SK-N-SH (cell line): ENCODE data around the gene ADAMTS6. TPM values are rescaled to one million over a fixed set of nuclear protein-coding genes. Genes with fewer than 3 reads are reported as not detected.

ENCODE experiments used
- CTCF ChIA-PET: fragments of 300-600, 350-600 bp; formaldehyde crosslinking; extraction: SDS; loops from one replicate; lab custom pipeline; 2021; lab: Yijun Ruan, JAX
- POLR2A ChIA-PET: fragments of 350-600 bp; sonication (Branson Sonifier 250); formaldehyde crosslinking; extraction: SDS; loops from one replicate; lab custom pipeline; 2020; ENCODE audit warnings: antibody characterized with exemption, inconsistent platforms; lab: Yijun Ruan, JAX
- DNase-seq: peaks from one replicate; pipeline ENCODE4 v3.0.0; 2012
- H2AFZ ChIP-seq: fragments of 200-600 bp; sonication (generic); 2 replicates; pipeline ENCODE4 v1.8.1; 2016; ENCODE audit warnings: antibody characterized with exemption, mild to moderate bottlenecking, low read depth
- H3F3A ChIP-seq: fragments of 200-600 bp; sonication (generic); replicated peaks from 2 replicates; pipeline ENCODE3; 2016; ENCODE audit warnings: antibody characterized with exemption, mild to moderate bottlenecking; ENCODE audit not compliant: insufficient read depth
- H3K27ac ChIP-seq, 2 experiments: fragments of 200-500 bp in 1 of 2; fragments of 200-600 bp in 1 of 2; sonication (Bioruptor generic) in 1 of 2; sonication (generic), shearing (Covaris generic) in 1 of 2; 2 replicates each; pipeline versions ENCODE4 v1.5.1 to v1.6.1; 2014 to 2016; ENCODE audit warnings: low read depth in 2 of 2, inconsistent platforms in 1 of 2, low read length in 1 of 2, mild to moderate bottlenecking in 1 of 2, mixed read lengths in 1 of 2
- H3K27me3 ChIP-seq: fragments of 200-600 bp; sonication (generic), shearing (Covaris generic); 2 replicates; pipeline ENCODE4 v1.6.1; 2016; ENCODE audit warnings: mixed run types; ENCODE audit not compliant: insufficient read depth
- H3K36me3 ChIP-seq, 2 experiments: fragments of 200-500 bp in 1 of 2; fragments of 200-600 bp in 1 of 2; sonication (Bioruptor generic) in 1 of 2; sonication (generic) in 1 of 2; replicated peaks in 1 of 2; 2 replicates each; pipeline versions ENCODE3 to v1.5.1; 2014 to 2016; ENCODE audit warnings: low read length in 1 of 2, mild to moderate bottlenecking in 1 of 2; ENCODE audit not compliant: insufficient read depth in 2 of 2, control insufficient read depth in 1 of 2
- H3K4me1 ChIP-seq, 2 experiments: fragments of 200-500 bp in 1 of 2; fragments of 200-600 bp in 1 of 2; sonication (Bioruptor generic) in 1 of 2; sonication (generic), shearing (Covaris generic) in 1 of 2; 2 replicates each; pipeline versions ENCODE4 v1.5.1 to v1.6.1; 2014 to 2016; ENCODE audit warnings: low read depth in 1 of 2, low read length in 1 of 2, mixed run types in 1 of 2; ENCODE audit not compliant: insufficient read depth in 2 of 2, control insufficient read depth in 1 of 2
- H3K4me2 ChIP-seq: fragments of 200-600 bp; sonication (generic), shearing (Covaris generic); 2 replicates; pipeline ENCODE4 v1.6.1; 2017; ENCODE audit warnings: mixed run types
- H3K4me3 ChIP-seq, 2 experiments: fragments of 200-500 bp in 1 of 2; fragments of 200-600 bp in 1 of 2; sonication (Bioruptor generic) in 1 of 2; sonication (generic), shearing (Covaris generic) in 1 of 2; 2 replicates each; pipeline versions ENCODE4 v1.5.1 to v1.8.1; 2014 to 2016; ENCODE audit warnings: low read depth in 2 of 2, inconsistent platforms in 1 of 2, low read length in 1 of 2, mild to moderate bottlenecking in 1 of 2, mixed read lengths in 1 of 2, moderate library complexity in 1 of 2
- H3K79me2 ChIP-seq: fragments of 200-600 bp; sonication (generic); 2 replicates; pipeline ENCODE4 v1.8.1; 2017; ENCODE audit warnings: mild to moderate bottlenecking; ENCODE audit not compliant: insufficient read depth
- H3K9ac ChIP-seq: fragments of 200-600 bp; sonication (generic); 2 replicates; pipeline ENCODE4 v1.6.1; 2017; ENCODE audit warnings: mixed run types
- H3K9me2 ChIP-seq: fragments of 200-600 bp; sonication (generic); 2 replicates; pipeline ENCODE4 v1.6.1; 2017; ENCODE audit warnings: mixed run types
- H3K9me3 ChIP-seq: fragments of 200-600 bp; sonication (generic); 2 replicates; pipeline ENCODE4 v1.6.1; 2017; ENCODE audit warnings: mixed run types, mild to moderate bottlenecking, moderate library complexity
- H4K20me1 ChIP-seq: fragments of 200-600 bp; sonication (generic); 2 replicates; pipeline ENCODE4 v1.6.1; 2017; ENCODE audit warnings: mild to moderate bottlenecking, mixed run types; ENCODE audit not compliant: insufficient read depth
- CHD2 ChIP-seq: fragments of 150-350 bp; IDR thresholded peaks from 2 replicates; pipeline ENCODE4 v1.6.1; 2018; ENCODE audit warnings: low read length; ENCODE audit not compliant: partially characterized antibody
- CTCF ChIP-seq: fragments of 200-600 bp; sonication (generic); IDR thresholded peaks from 2 replicates; pipeline ENCODE4 v1.6.1; 2017; ENCODE audit warnings: antibody characterized with exemption, mild to moderate bottlenecking, moderate library complexity
- ELF1 ChIP-seq: IDR thresholded peaks from 2 replicates; pipeline ENCODE4 v1.4.0; 2012
- EP300 ChIP-seq, 2 experiments: IDR thresholded peaks; 2 replicates each; pipeline versions ENCODE4 v1.4.0 to v1.6.1; 2012; ENCODE audit warnings: borderline replicate concordance in 1 of 2, low read depth in 1 of 2, low read length in 1 of 2
- FOSL2 ChIP-seq: IDR thresholded peaks from 2 replicates; pipeline ENCODE4 v1.4.0; 2012; ENCODE audit warnings: low read depth, mild to moderate bottlenecking, moderate library complexity, borderline replicate concordance
- FOXJ3 ChIP-seq: sonication (generic); formaldehyde crosslinking; IDR thresholded peaks from 2 replicates; pipeline ENCODE4 v1.5.1; 2020; ENCODE audit warnings: mild to moderate bottlenecking, missing genetic modification reagents
- FOXM1 ChIP-seq: IDR thresholded peaks from 2 replicates; pipeline ENCODE4 v1.4.0; 2012; ENCODE audit warnings: low read depth, mild to moderate bottlenecking
- GABPA ChIP-seq: IDR thresholded peaks from 2 replicates; pipeline ENCODE4 v1.4.0; 2012; ENCODE audit warnings: low read depth, mild to moderate bottlenecking
- GATA2 ChIP-seq: sonication (generic); formaldehyde crosslinking; IDR thresholded peaks from 2 replicates; pipeline ENCODE4 v1.5.0; 2020; ENCODE audit warnings: mild to moderate bottlenecking, missing genetic modification reagents
- MAX ChIP-seq: IDR thresholded peaks from 2 replicates; pipeline ENCODE4 v1.4.0; 2012; ENCODE audit warnings: low read depth
- MEF2A ChIP-seq: IDR thresholded peaks from 2 replicates; pipeline ENCODE4 v1.4.0; 2012; ENCODE audit warnings: low read depth, borderline replicate concordance
- NFIC ChIP-seq: IDR thresholded peaks from 2 replicates; pipeline ENCODE4 v1.4.0; 2012; ENCODE audit warnings: borderline replicate concordance
- NRF1 ChIP-seq: IDR thresholded peaks from 2 replicates; pipeline ENCODE4 v1.6.1; 2012; ENCODE audit warnings: low read depth, mild to moderate bottlenecking, low read length
- RAD21 ChIP-seq: IDR thresholded peaks from 2 replicates; pipeline ENCODE4 v1.6.1; 2012; ENCODE audit warnings: mild to moderate bottlenecking, low read length
- RFX5 ChIP-seq: IDR thresholded peaks from 2 replicates; pipeline ENCODE4 v1.6.1; 2012; ENCODE audit warnings: mild to moderate bottlenecking, improper control_type of control experiment, low read length
- RXRA ChIP-seq: IDR thresholded peaks from 2 replicates; pipeline ENCODE4 v1.4.0; 2012; ENCODE audit warnings: low read depth, mild to moderate bottlenecking, borderline replicate concordance
- SIN3A ChIP-seq: IDR thresholded peaks from 2 replicates; pipeline ENCODE4 v1.6.1; 2012; ENCODE audit warnings: low read depth, mild to moderate bottlenecking, low read length, moderate library complexity, borderline replicate concordance
- SMC3 ChIP-seq: IDR thresholded peaks from 2 replicates; pipeline ENCODE4 v1.6.1; 2012; ENCODE audit warnings: low read depth, low read length, improper control_type of control experiment
- TCF12 ChIP-seq: IDR thresholded peaks from 2 replicates; pipeline ENCODE4 v1.4.0; 2012
- USF2 ChIP-seq: fragments of 150-350 bp; IDR thresholded peaks from 2 replicates; pipeline ENCODE4 v1.6.1; 2017; ENCODE audit warnings: antibody characterized with exemption, low read length, low read depth, borderline replicate concordance
- ZBTB33 ChIP-seq: IDR thresholded peaks from 2 replicates; pipeline ENCODE4 v1.4.0; 2012; ENCODE audit warnings: low read depth, borderline replicate concordance
- WGBS: methylation state at CpG from one replicate; pipeline ENCODE4 v1.1.6; 2017; ENCODE audit warnings: low lambda C conversion rate; 5-methylcytosine and 5-hydroxymethylcytosine counted together
- polyA plus RNA-seq, 3 experiments: library from polyadenylated mRNA; depleted of rRNA; stranded (reverse); fragments of >200 nt; gene quantifications; 2 replicates each; pipeline ENCODE4 v1.2.3, GENCODE V29; 2012

The ADAMTS6 gene
- polyA plus RNA-seq, 1 of the 3 experiments (the other 2 are of a cell fraction): 15.0 TPM

- DNase-seq: no peak
- Histone ChIP-seq H3K9me3 (no peaks in the 10 kb centered on the region), H4K20me1 (no peaks in the 10 kb centered on the region), H3K27me3 (no peaks in the 10 kb centered on the region), H3K9me2 (no peaks in the 10 kb centered on the region), H3F3A (peaks cover 17% of the 10 kb centered on the region), H3K79me2 (no peaks in the 10 kb centered on the region), H3K27ac (no peak overlapping the region), H3K36me3 (peaks cover 0 to 37% of the 10 kb centered on the region in 2 experiments), H3K4me3 (no peak overlapping the region), H2AFZ (no peak overlapping the region), H3K4me1 (peaks cover 0 to 8% of the 10 kb centered on the region in 2 experiments; a peak in 2 of 4 replicates), H3K9ac (no peak overlapping the region), H3K4me2 (no peak overlapping the region)
- POLR2A ChIA-PET: no interaction called here
- TF ChIP-seq FOXM1: no peak
- TF ChIP-seq USF2: no peak
- no peak for TF ChIP-seq EP300 (IDR thresholded peaks at IDR 0.05; ENCODE audit: borderline replicate concordance in 1 of 2, low read depth in 1 of 2, low read length in 1 of 2)
- TF ChIP-seq TCF12: no peak
- TF ChIP-seq MAX: no peak
- no peak for TF ChIP-seq MEF2A
- CTCF ChIA-PET: no interaction called here
- 82% methylated on average over 3 of the region's 3 CpGs for WGBS
Observed at GRCh38 chr5:65307088-65307487, 174.6 kb downstream of the ADAMTS6 start.

- ChIA-PET CTCF (no interaction called here), POLR2A (no interaction called here)
- Histone ChIP-seq H3K27ac (no peak overlapping the region), H3K9me2 (no peaks in the 10 kb centered on the region), H3K9me3 (no peaks in the 10 kb centered on the region), H3K9ac (no peak overlapping the region), H3K79me2 (no peaks in the 10 kb centered on the region; the same call in 1 of the 2 replicates), H4K20me1 (no peaks in the 10 kb centered on the region), H3K4me3 (no peak overlapping the region), H3K27me3 (no peaks in the 10 kb centered on the region), H3K4me1 (peaks cover 0 to 8% of the 10 kb centered on the region in 2 experiments; a peak in 1 of 4 replicates), H3K36me3 (peaks cover 0 to 39% of the 10 kb centered on the region in 2 experiments), H3K4me2 (no peak overlapping the region), H2AFZ (no peak overlapping the region), H3F3A (peaks cover 17% of the 10 kb centered on the region)
- no peak for DNase-seq
- 86% methylated on average over 3 of the region's 3 CpGs for WGBS
- TF ChIP-seq ELF1 (no peak), GABPA (no peak), MEF2A (no peak), CHD2 (no peak), RXRA (no peak), NFIC (no peak), CTCF (no peak), FOSL2 (no peak), SMC3 (no peak), NRF1 (no peak), EP300 (IDR thresholded peaks at IDR 0.05; ENCODE audit: borderline replicate concordance in 1 of 2, low read depth in 1 of 2, low read length in 1 of 2) (no peak), RFX5 (no peak), RAD21 (no peak), SIN3A (no peak), FOXJ3 (CRISPR knock-in tag) (no peak), GATA2 (CRISPR knock-in tag) (no peak), ZBTB33 (no peak)
Observed at GRCh38 chr5:65305913-65306312, 175.8 kb downstream of the ADAMTS6 start.
